Dermis microvascular lymphatic vessel endothelial cell (primary cell): ENCODE results near the gene COL4A2. TPM values are rescaled to one million over a fixed set of nuclear protein-coding genes. Genes with fewer than 3 reads are reported as not detected.
"Not testable (repeated sequence)": the region's sequence is repeated elsewhere in the genome, so short reads cannot be mapped to it uniquely, and the experiment has no call there.

Experiments used
- DNase-seq, 2 donors: peaks; one replicate each; pipeline versions ENCODE4 v3.0.0 to v3.0.0-alpha.2; 2010; ENCODE audit warnings: low read depth in 2 of 2
- total RNA-seq: library from RNA; depleted of rRNA; stranded (reverse); fragments of >200 nt; gene quantifications from 2 replicates; pipeline ENCODE4 v1.2.1, GENCODE V29; 2014

Gene COL4A2
- total RNA-seq, 1 donor from 2014 or later: 626 TPM

- peak in 1 of 2 donors; percentile 48 for DNase-seq
These were observed 634 bp upstream of the COL4A2 start for GRCh38 chr13:110306340-110306959.

- DNase-seq: peak in 1 of 2 donors; percentile 63
These were observed 927 bp downstream of the COL4A2 start for GRCh38 chr13:110307767-110308655.

- DNase-seq: peak in 1 of 2 donors; percentile 32
These were observed 1.7 kb downstream of the COL4A2 start for GRCh38 chr13:110308656-110309359.

GRCh38 chr13:110309661-110310524 lies 2.8 kb downstream of the COL4A2 start:
- no peak for DNase-seq

- DNase-seq: no peak
These were observed 3.7 kb downstream of the COL4A2 start for GRCh38 chr13:110310541-110311442.

- DNase-seq: peak in 1 of 2 donors; percentile 50
These were observed 4.6 kb downstream of the COL4A2 start for GRCh38 chr13:110311443-110312338.

- peak in 1 of 2 donors; percentile 59 for DNase-seq
These were observed 5.4 kb downstream of the COL4A2 start for GRCh38 chr13:110312339-110313031.

- not testable (repeated sequence) for DNase-seq
These were observed 6.2 kb downstream of the COL4A2 start for GRCh38 chr13:110313261-110313660.

- DNase-seq: not testable (repeated sequence)
These were observed 6.6 kb downstream of the COL4A2 start for GRCh38 chr13:110313733-110314132.

- no peak for DNase-seq
These were observed 7.6 kb downstream of the COL4A2 start for GRCh38 chr13:110314516-110315245.

- DNase-seq: no peak
These were observed 9.1 kb downstream of the COL4A2 start for GRCh38 chr13:110316196-110316595.

- no peak for DNase-seq
These were observed 10.0 kb downstream of the COL4A2 start for GRCh38 chr13:110317093-110317492.

- peak in 1 of 2 donors; percentile 45 for DNase-seq
These were observed 10.6 kb downstream of the COL4A2 start for GRCh38 chr13:110317496-110318195.

- DNase-seq: no peak
These were observed 11.8 kb downstream of the COL4A2 start for GRCh38 chr13:110318920-110319319.

- DNase-seq: no peak
These were observed 12.3 kb downstream of the COL4A2 start for GRCh38 chr13:110319397-110319773.

GRCh38 chr13:110319774-110320509 lies 12.9 kb downstream of the COL4A2 start:
- DNase-seq: peak in 1 of 2 donors; percentile 85
